ENCODE results near the gene ITGB4. TPM values are rescaled to one million over a fixed set of nuclear protein-coding genes. Genes with fewer than 3 reads are reported as not detected.

Gene ITGB4
- total and polyA plus RNA-seq, 2 experiments from 2014 or later = 0.09 to 0.40 TPM

DNA sequence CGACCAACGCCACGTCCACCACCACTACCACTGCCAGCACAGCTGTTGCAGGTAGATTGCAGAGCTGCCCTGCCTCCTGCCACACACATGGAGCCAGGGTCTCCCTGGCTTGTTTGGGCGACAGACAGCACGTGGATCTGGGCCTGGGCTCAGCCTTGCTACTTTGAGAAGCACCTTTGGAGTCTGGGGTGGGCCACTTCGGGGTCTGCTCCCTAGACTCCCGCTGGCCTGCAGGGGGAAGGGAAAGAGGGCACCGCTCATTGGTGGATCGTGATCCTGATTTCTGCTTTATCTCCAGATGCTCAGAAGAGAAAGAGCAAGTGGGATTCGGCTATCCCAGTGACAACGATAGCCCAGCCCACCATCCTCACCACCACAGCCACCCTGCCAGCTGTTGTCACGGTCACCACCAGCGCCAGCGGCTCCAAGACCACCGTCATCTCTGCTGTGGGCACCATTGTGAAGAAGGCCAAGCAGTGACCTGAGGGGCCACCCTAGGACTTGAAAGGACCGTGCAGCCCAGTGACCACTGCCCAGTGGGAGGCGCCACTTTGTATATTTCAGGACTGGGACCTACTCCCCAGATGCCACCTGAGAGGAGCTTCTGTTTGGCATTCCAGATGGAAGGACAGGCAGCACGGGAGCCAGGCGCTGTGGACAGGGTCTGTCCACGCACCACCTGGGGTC is 15.1 kb upstream of the ITGB4 start:
- no peak for DNase-seq (ENCODE audit: low read depth in 1 of 2, low spot score in 1 of 2)
- peaks cover 31% of the 10 kb centered on the region for H3K36me3 ChIP-seq
- H3K27ac ChIP-seq = no peak overlapping the region
- H3K4me3 ChIP-seq = no peak overlapping the region
- TF ChIP-seq, protein P1, sequence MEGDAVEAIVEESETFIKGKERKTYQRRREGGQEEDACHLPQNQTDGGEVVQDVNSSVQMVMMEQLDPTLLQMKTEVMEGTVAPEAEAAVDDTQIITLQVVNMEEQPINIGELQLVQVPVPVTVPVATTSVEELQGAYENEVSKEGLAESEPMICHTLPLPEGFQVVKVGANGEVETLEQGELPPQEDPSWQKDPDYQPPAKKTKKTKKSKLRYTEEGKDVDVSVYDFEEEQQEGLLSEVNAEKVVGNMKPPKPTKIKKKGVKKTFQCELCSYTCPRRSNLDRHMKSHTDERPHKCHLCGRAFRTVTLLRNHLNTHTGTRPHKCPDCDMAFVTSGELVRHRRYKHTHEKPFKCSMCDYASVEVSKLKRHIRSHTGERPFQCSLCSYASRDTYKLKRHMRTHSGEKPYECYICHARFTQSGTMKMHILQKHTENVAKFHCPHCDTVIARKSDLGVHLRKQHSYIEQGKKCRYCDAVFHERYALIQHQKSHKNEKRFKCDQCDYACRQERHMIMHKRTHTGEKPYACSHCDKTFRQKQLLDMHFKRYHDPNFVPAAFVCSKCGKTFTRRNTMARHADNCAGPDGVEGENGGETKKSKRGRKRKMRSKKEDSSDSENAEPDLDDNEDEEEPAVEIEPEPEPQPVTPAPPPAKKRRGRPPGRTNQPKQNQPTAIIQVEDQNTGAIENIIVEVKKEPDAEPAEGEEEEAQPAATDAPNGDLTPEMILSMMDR (IDR thresholded peaks at IDR 0.05; ENCODE audit: low read depth, low read length) = no peak
- no peaks in the 10 kb centered on the region for H3K9me3 ChIP-seq (ENCODE audit: low read depth)
- H3K4me1 ChIP-seq (ENCODE audit: low read depth) = no peaks in the 10 kb centered on the region
- H3K27me3 ChIP-seq = no peaks in the 10 kb centered on the region

DNA sequence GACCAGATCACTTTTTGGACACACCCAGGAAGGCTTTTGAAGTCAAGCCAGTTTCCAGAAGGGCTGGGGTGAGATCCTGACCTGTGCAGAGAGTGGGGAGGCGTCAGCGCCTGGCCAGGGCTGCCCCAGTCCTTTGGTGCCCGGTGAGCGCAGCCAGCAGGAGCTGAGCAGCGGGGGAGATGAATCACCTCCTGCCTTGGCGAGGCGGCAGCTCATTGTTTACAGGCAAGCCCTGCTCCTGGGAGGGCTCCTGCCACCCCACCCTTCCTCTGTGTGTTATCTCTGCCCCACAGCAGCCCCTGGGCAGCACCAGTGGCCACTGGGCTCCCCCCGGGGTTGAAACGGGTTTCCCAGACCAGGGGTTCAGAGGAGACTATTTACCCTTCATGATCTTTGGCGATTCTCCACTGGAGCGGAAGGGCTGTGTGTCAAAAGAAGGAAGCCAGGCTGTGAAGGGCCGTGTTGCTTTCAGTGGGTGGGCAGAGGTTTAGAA is 14.1 kb upstream of the ITGB4 start:
- TF ChIP-seq, protein P1 (IDR thresholded peaks at IDR 0.05; ENCODE audit: low read depth, low read length) = no peak
- Histone ChIP-seq H3K36me3 (peaks cover 24% of the 10 kb centered on the region), H3K9me3 (ENCODE audit: low read depth) (no peaks in the 10 kb centered on the region), H3K27me3 (no peaks in the 10 kb centered on the region), H3K4me3 (no peak overlapping the region), H3K4me1 (ENCODE audit: low read depth) (no peaks in the 10 kb centered on the region), H3K27ac (no peak overlapping the region)
- peak in 1 of 2 donors; percentile 38 for DNase-seq (ENCODE audit: low read depth in 1 of 2, low spot score in 1 of 2)

DNA sequence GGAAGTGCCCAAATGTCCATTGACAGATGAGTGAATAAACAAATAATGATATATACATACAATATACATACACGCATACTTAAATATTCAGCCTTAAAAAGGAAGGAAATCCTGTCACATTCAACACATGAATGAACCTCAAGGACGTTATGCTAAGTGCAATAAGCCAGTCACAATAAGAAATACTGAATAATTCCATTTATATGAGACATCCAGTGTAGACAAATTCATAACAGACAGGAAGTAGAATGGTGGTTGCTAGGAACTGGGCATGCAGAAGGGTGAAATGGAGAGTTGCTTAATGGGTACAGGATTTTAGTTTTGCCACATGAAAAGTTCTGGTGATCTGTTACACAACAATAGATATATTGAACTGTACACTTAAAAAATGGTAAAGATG is 8.8 kb upstream of the ITGB4 start:
- peak in 1 of 2 donors; percentile 10 for DNase-seq (ENCODE audit: low read depth in 1 of 2, low spot score in 1 of 2)
- TF ChIP-seq, protein P1 (IDR thresholded peaks at IDR 0.05; ENCODE audit: low read depth, low read length) = no peak
- Histone ChIP-seq H3K27me3 (peaks cover 6% of the 10 kb centered on the region), H3K4me3 (no peak overlapping the region), H3K27ac (no peak overlapping the region), H3K36me3 (no peaks in the 10 kb centered on the region), H3K4me1 (ENCODE audit: low read depth) (no peaks in the 10 kb centered on the region), H3K9me3 (ENCODE audit: low read depth) (no peaks in the 10 kb centered on the region)

DNA sequence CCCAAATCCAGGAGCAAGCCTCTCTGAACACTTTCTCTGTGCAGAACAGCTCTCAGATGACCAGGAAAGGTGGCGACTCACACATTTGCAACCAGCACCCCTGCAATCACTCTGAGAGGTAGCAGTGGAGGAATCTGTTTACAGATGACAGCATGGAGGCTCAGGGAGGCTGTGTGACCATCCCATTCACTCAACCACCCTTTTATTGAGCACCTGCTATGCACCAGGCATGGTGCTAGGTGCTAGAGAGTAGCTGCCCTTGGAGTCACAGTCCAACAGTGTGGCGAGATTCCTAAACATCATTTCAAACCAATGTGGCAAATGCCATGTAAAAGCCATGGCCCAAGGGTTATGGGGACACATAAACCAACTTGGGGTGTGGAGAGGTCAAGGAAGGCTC is 1.5 kb upstream of the ITGB4 start:
- TF ChIP-seq, protein P1 (IDR thresholded peaks at IDR 0.05; ENCODE audit: low read depth, low read length) = no peak
- DNase-seq (ENCODE audit: low read depth in 1 of 2, low spot score in 1 of 2) = no peak
- H3K27ac ChIP-seq = no peak overlapping the region
- H3K27me3 ChIP-seq = peaks cover 66% of the 10 kb centered on the region
- H3K4me3 ChIP-seq = no peak overlapping the region
- H3K4me1 ChIP-seq (ENCODE audit: low read depth) = no peaks in the 10 kb centered on the region
- H3K36me3 ChIP-seq = no peaks in the 10 kb centered on the region
- H3K9me3 ChIP-seq (ENCODE audit: low read depth) = no peaks in the 10 kb centered on the region

DNA sequence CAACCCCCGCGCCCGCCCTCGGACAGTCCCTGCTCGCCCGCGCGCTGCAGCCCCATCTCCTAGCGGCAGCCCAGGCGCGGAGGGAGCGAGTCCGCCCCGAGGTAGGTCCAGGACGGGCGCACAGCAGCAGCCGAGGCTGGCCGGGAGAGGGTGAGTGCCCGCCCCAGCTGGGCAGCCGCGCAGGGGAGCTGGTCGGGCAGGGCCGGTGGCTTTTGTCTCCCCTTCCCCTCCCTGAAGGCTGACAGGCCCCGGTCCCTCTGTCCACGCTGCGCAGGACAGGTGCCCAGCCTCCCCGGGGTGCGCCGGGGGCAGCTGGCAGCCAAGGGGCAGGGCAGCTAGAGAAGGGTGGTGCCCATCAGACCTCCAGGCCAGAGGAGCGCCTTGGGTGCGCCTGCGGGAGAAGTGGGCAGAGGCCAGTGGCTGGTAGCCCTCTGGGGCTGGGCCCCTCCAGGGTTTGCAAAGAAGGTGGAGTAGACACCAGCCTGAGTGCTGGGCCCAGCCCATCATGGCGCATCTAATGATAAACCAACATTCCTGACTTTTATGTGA is 278 bp downstream of the ITGB4 start:
- no peaks in the 10 kb centered on the region for H3K9me3 ChIP-seq (ENCODE audit: low read depth)
- TF ChIP-seq, protein P1 (IDR thresholded peaks at IDR 0.05; ENCODE audit: low read depth, low read length) = no peak
- H3K4me1 ChIP-seq (ENCODE audit: low read depth) = no peaks in the 10 kb centered on the region
- no peak for DNase-seq (ENCODE audit: low read depth in 1 of 2, low spot score in 1 of 2)
- no peak overlapping the region for H3K27ac ChIP-seq
- H3K27me3 ChIP-seq = peaks cover 66% of the 10 kb centered on the region
- no peaks in the 10 kb centered on the region for H3K36me3 ChIP-seq
- peak overlapping the region; percentile 23 for H3K4me3 ChIP-seq
